ENCODE data around the gene DRC1. TPM values are rescaled to one million over a fixed set of nuclear protein-coding genes. Genes with fewer than 3 reads are reported as not detected.
"Not testable (repeated sequence)": the region's sequence is repeated elsewhere in the genome, so short reads cannot be mapped to it uniquely, and the experiment has no call there.

The DRC1 gene
- total RNA-seq, 2 donors from 2014 or later: 0.33 to 0.48 TPM

DNA sequence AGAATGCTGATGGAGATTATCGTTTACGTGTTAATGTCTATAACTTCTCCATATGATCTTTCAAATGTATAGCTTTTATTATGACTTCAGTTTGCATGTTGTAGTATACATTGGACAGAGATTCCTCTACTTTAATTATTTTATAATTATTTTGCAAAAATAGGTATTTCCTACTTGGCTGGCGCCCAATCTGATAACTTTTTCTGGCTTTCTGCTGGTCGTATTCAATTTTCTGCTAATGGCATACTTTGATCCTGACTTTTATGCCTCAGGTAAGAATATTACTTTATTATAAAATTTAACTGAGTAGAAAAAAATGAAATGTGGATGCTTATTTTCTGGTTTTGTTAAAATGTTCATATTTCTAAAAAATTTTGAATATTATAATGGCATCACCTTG is 37.1 kb upstream of the DRC1 start:
- Histone ChIP-seq H3K27me3 (ENCODE audit: control insufficient read depth, insufficient read depth, low read length, poor library complexity, severe bottlenecking) (no peaks in the 10 kb centered on the region), H3K4me1 (ENCODE audit: control insufficient read depth, insufficient read depth, low read length) (peaks cover 10% of the 10 kb centered on the region), H3K36me3 (ENCODE audit: control insufficient read depth, insufficient read depth, low read length) (peaks cover 32% of the 10 kb centered on the region), H3K4me3 (ENCODE audit: low read length) (no peak overlapping the region), H3K27ac (ENCODE audit: low read depth, low read length) (no peak overlapping the region), H3K9me3 (ENCODE audit: control insufficient read depth, low read length) (no peaks in the 10 kb centered on the region), H3K9ac (ENCODE audit: extremely low read depth, low read length, poor library complexity, severe bottlenecking) (no peak overlapping the region)
- Mint-ChIP-seq H3K4me1 (peaks cover 29% of the 10 kb centered on the region), H3K27me3 (ENCODE audit: insufficient read depth) (no peaks in the 10 kb centered on the region), H3K4me3 (no peak overlapping the region), H3K36me3 (ENCODE audit: low read depth) (peaks cover 43% of the 10 kb centered on the region), H3K9me3 (peaks cover 2% of the 10 kb centered on the region), H3K27ac (no peak overlapping the region)
- TF ChIP-seq, protein P1, sequence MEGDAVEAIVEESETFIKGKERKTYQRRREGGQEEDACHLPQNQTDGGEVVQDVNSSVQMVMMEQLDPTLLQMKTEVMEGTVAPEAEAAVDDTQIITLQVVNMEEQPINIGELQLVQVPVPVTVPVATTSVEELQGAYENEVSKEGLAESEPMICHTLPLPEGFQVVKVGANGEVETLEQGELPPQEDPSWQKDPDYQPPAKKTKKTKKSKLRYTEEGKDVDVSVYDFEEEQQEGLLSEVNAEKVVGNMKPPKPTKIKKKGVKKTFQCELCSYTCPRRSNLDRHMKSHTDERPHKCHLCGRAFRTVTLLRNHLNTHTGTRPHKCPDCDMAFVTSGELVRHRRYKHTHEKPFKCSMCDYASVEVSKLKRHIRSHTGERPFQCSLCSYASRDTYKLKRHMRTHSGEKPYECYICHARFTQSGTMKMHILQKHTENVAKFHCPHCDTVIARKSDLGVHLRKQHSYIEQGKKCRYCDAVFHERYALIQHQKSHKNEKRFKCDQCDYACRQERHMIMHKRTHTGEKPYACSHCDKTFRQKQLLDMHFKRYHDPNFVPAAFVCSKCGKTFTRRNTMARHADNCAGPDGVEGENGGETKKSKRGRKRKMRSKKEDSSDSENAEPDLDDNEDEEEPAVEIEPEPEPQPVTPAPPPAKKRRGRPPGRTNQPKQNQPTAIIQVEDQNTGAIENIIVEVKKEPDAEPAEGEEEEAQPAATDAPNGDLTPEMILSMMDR (conservative IDR thresholded peaks at IDR 0.05): no peak
- no peak for DNase-seq
- WGBS, 2 experiments (ENCODE audit: insufficient coverage in 1 of 2, insufficient read length in 1 of 2): 94% methylated on average over 4 of the region's 4 CpGs; no CpG with 5 or more reads in 1 of the 2 experiments

DNA sequence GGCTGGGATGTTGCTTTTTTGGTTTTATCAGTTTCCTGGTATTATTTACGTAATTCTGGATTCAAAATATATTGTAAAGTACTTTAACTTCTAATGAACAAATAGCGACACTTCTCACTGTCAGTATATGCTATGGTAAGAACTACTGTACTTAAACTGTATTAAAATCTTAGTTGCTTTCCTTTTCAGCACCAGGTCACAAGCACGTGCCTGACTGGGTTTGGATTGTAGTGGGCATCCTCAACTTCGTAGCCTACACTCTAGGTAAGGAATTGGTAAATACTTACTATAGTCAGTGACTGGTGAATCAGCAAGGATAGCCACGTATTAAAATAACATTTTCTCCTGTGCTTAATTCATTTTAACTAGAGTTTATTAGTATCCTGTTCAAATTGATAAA is 34.8 kb upstream of the DRC1 start:
- no peaks in the 10 kb centered on the region for H3K27me3 ChIP-seq (ENCODE audit: control insufficient read depth, insufficient read depth, low read length, poor library complexity, severe bottlenecking)
- no peak overlapping the region for H3K4me3 ChIP-seq (ENCODE audit: low read length)
- H3K9me3 Mint-ChIP-seq: peaks cover 12% of the 10 kb centered on the region
- no peaks in the 10 kb centered on the region for H3K27me3 Mint-ChIP-seq (ENCODE audit: insufficient read depth)
- WGBS, 2 experiments (ENCODE audit: insufficient coverage in 1 of 2, insufficient read length in 1 of 2): 90 to 94% methylated on average over 2 to 5 of the region's 5 CpGs
- peaks cover 8% of the 10 kb centered on the region for H3K4me1 ChIP-seq (ENCODE audit: control insufficient read depth, insufficient read depth, low read length)
- H3K36me3 Mint-ChIP-seq (ENCODE audit: low read depth): peaks cover 40% of the 10 kb centered on the region
- DNase-seq: no peak
- TF ChIP-seq, protein P1 (conservative IDR thresholded peaks at IDR 0.05): no peak
- H3K9ac ChIP-seq (ENCODE audit: extremely low read depth, low read length, poor library complexity, severe bottlenecking): no peak overlapping the region
- H3K27ac Mint-ChIP-seq: no peak overlapping the region
- peaks cover 20% of the 10 kb centered on the region for H3K4me1 Mint-ChIP-seq
- H3K27ac ChIP-seq (ENCODE audit: low read depth, low read length): no peak overlapping the region
- H3K36me3 ChIP-seq (ENCODE audit: control insufficient read depth, insufficient read depth, low read length): peaks cover 36% of the 10 kb centered on the region
- H3K4me3 Mint-ChIP-seq: no peak overlapping the region
- peaks cover 5% of the 10 kb centered on the region for H3K9me3 ChIP-seq (ENCODE audit: control insufficient read depth, low read length)

DNA sequence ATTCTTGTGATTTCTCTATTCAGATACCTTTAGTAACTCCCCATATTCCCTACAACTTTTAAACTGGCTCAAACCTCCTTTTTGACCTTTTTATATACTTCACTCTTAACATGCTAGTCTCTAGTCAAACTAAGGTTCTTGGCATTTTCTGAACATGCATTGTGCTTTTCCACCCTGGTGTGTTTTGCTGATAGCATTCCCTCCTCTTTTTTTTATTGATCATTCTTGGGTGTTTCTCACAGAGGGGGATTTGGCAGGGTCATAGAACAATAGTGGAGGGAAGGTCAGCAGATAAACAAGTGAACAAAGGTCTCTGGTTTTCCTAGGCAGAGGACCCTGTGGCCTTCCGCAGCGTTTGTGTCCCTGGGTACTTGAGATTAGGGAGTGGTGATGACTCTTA is 32.1 kb upstream of the DRC1 start:
- not testable (repeated sequence) for H3K27ac ChIP-seq (ENCODE audit: low read depth, low read length); H3K4me3 Mint-ChIP-seq; H3K4me1 ChIP-seq (ENCODE audit: control insufficient read depth, insufficient read depth, low read length); DNase-seq; H3K27me3 Mint-ChIP-seq (ENCODE audit: insufficient read depth); H3K4me3 ChIP-seq (ENCODE audit: low read length); H3K9ac ChIP-seq (ENCODE audit: extremely low read depth, low read length, poor library complexity, severe bottlenecking); H3K27me3 ChIP-seq (ENCODE audit: control insufficient read depth, insufficient read depth, low read length, poor library complexity, severe bottlenecking)
- Mint-ChIP-seq H3K36me3 (ENCODE audit: low read depth) (peaks cover 58% of the 10 kb centered on the region), H3K4me1 (peaks cover 24% of the 10 kb centered on the region), H3K9me3 (peaks cover 20% of the 10 kb centered on the region), H3K27ac (peak overlapping the region; percentile 77)
- Histone ChIP-seq H3K36me3 (ENCODE audit: control insufficient read depth, insufficient read depth, low read length) (peaks cover 62% of the 10 kb centered on the region), H3K9me3 (ENCODE audit: control insufficient read depth, low read length) (peaks cover 19% of the 10 kb centered on the region)
- WGBS, 2 experiments (ENCODE audit: insufficient coverage in 1 of 2, insufficient read length in 1 of 2): no CpG with 5 or more reads among the region's 2 CpGs

DNA sequence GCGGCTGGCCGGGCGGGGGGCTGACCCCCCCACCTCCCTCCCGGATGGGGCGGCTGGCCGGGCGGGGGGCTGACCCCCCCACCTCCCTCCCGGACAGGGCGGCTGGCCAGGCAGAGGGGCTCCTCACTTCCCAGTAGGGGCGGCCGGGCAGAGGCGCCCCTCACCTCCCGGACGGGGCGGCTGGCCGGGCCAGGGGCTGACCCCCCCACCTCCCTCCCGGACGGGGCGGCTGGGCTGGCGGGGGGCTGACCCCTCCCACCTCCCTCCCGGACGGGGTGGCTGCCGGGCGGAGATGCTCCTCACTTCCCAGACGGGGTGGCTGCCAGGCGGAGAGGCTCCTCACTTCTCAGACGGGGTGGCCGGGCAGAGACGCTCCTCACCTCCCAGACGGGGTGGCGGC is 30.8 kb upstream of the DRC1 start:
- Histone ChIP-seq H3K36me3 (ENCODE audit: control insufficient read depth, insufficient read depth, low read length) (peaks cover 64% of the 10 kb centered on the region), H3K9me3 (ENCODE audit: control insufficient read depth, low read length) (peaks cover 19% of the 10 kb centered on the region)
- not testable (repeated sequence) for DNase-seq; H3K27me3 Mint-ChIP-seq (ENCODE audit: insufficient read depth); H3K27me3 ChIP-seq (ENCODE audit: control insufficient read depth, insufficient read depth, low read length, poor library complexity, severe bottlenecking); H3K4me3 ChIP-seq (ENCODE audit: low read length); H3K9ac ChIP-seq (ENCODE audit: extremely low read depth, low read length, poor library complexity, severe bottlenecking); H3K27ac ChIP-seq (ENCODE audit: low read depth, low read length); H3K4me3 Mint-ChIP-seq; H3K27ac Mint-ChIP-seq; H3K4me1 ChIP-seq (ENCODE audit: control insufficient read depth, insufficient read depth, low read length)
- Mint-ChIP-seq H3K9me3 (peaks cover 20% of the 10 kb centered on the region), H3K36me3 (ENCODE audit: low read depth) (peaks cover 62% of the 10 kb centered on the region), H3K4me1 (peaks cover 24% of the 10 kb centered on the region)
- WGBS, 2 experiments (ENCODE audit: insufficient coverage in 1 of 2, insufficient read length in 1 of 2): 92% methylated on average over 9 of the region's 31 CpGs; no CpG with 5 or more reads in 1 of the 2 experiments

Measured in endodermal cell (in vitro differentiated cells).